Measurements from ENCODE around the gene GNAI2.

DNA sequence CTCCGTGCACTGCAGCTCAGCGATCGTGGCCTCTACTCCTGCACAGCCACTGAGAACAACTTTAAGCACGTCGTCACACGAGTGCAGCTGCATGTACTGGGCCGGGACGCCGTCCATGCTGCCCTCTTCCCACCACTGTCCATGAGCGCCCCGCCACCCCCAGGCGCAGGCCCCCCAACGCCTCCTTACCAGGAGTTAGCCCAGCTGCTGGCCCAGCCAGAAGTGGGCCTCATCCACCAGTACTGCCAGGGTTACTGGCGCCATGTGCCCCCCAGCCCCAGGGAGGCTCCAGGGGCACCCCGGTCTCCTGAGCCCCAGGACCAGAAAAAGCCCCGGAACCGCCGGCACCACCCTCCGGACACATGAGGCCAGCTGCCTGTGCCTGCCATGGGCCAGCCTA, 48.3 kb upstream of the GNAI2 start:
- TF ChIP-seq POLR2AphosphoS5 (IDR thresholded peaks at IDR 0.05; ENCODE audit: insufficient read depth, low read depth, low read length), result no peak
- TF ChIP-seq POLR2A (IDR thresholded peaks at IDR 0.05; ENCODE audit: low read depth, low read length), result no peak
- TF ChIP-seq, protein P1, sequence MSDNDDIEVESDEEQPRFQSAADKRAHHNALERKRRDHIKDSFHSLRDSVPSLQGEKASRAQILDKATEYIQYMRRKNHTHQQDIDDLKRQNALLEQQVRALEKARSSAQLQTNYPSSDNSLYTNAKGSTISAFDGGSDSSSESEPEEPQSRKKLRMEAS (IDR thresholded peaks at IDR 0.05; ENCODE audit: insufficient read depth, insufficient read length), result no peak

Measured in endothelial cell of umbilical vein (primary cell).